ENCODE data around the gene C19orf47.

C19orf47 gene

DNA sequence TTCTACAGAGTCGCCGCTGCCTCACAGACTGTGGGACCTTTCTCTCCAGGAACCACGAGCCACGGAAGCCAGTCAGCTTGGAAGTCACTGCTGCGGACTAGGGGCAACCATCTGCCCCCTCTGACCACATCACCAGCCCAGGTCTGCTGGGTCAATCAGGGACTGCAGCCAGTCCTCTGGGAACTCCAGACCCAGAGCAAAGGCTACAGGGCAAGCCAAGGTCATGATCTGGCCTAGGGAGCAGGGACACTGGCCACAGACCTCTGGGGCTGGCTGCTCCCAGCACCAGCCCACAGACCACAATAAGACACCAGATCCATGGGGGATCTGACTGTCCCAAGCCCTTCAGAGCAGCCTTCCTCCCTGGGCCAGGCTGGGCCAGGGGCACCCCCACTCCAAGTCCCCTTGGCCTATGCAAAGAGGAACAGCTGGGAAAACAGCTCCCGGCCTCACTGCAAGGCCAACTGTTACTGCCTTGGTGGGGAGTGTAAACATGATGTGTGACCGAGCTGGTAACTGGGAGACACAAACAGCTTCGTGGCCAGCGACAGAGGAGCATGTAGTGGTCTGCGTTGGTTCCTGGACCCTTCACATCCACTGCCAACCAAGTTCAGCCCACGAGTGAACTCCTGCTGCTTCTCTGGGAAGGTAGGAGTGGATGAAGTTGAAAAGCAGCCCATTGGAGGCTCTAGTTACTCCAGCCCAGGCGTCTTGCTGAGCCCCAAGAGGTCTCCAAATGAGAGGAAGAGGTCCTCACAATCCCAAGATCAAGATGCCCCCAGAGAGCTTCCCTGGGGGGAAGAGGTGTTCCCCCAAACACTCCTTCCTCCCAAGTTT is 64.6 kb downstream of the C19orf47 start:
- in situ Hi-C loops (cut with MboI; ENCODE audit: low sequenced_read_pairs): no loop called here

DNA sequence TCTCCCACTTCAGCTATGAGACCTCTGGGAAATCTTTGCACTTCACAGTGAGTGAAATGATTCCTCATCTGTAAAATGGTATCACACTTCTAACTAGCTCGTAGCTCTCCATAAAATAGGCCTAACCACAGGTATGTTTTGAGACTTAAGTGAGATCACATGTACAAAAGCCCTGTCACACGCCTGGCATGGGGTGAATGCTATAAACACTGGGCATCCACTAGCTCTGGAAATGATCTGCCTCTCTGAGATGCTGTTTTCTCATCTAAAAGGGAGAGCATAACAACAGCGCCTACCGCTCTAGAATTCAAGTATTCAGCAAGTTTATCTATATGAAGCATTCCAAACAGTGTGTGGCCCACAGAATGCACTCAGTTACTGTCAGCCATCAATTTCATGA is 65.3 kb downstream of the C19orf47 start:
- in situ Hi-C loops (cut with MboI; ENCODE audit: low sequenced_read_pairs): no loop called here

DNA sequence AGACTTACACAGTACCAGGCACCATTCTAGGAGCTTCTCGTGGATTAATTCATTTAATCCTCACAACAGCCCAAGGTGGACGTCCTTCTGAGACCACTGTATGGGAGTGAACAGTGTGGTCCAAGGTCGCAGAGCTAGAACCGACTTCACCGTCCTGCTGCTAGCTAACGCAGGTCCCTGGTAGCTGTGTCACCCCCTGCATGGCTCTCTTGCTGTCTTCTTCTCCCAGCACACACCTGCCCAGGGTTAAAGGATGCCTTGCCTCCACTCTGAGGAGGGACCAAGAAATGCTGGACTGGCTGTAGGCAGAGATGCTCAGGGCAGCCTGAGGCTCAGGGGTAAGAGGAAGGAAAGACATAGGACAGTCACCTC is 66.0 kb downstream of the C19orf47 start:
- in situ Hi-C loops (cut with MboI; ENCODE audit: low sequenced_read_pairs): no loop called here

DNA sequence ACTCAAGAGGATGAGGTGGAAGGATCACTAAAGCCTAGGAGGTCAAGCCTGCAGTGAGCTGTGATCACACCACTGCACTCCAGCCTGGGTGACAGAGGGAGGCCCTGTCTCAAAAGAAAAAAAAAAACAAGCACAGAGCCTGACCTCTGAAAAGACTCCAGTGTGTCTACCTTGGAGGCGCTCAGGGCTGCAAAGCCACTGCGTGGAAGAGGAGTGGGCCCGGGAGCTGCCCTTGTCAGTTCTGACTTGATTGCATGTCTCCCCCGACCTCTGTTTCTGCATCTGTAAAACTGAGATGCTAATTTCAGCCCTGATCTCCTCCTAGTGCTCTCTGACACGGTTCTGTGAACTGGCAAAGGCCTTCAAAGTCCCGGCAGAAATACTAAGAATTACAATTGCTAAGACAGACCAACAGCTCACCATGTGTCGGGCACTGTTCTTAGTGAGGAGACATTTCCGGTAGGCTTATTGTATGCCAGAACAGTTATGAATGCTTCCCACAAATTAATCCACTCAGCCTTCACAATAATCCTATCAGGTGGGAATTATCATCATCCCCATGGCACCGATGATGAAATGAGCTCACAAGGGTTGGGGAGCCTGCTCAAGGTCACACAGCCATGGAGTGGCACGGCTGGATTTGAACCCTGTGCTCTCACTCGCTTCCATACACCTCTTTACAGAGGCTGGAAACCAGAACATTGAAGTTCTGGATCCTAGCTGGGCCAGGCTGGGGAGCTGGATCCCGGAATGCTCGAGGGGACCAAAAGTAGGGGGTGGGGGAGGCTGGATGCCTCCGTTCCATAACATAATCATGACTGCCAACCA is 66.6 kb downstream of the C19orf47 start:
- in situ Hi-C loops (cut with MboI; ENCODE audit: low sequenced_read_pairs): no loop called here

DNA sequence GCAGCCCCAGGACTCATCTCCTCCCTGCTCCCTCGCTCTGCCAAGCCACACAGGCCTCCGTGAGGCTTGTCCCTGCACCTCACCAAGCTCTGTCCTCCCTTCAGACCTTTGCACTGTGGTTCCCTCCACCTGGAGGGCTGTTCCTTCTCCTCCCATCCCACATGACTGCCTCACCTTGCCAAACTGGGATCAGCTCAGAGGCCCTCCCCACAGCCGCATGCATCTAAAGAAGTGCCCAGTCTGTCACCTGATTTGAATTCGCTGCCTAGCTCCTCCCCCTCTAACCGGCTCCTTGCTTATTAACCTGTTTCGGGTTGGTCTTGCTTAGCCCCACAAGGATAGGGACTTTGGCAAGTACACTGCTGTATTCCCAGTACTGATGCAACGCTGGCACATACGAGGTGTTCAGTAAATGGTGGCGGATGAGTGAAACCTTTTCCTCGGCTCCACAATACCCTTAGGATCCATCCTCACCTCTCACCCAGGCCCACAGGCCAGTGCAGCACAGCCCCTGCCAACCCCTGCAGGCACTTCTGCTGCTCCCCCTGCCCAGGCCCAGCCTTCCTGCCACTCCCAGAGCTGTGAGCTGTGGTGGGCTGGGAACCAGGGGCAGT is 67.5 kb downstream of the C19orf47 start:
- in situ Hi-C loops (cut with MboI; ENCODE audit: low sequenced_read_pairs): no loop called here

DNA sequence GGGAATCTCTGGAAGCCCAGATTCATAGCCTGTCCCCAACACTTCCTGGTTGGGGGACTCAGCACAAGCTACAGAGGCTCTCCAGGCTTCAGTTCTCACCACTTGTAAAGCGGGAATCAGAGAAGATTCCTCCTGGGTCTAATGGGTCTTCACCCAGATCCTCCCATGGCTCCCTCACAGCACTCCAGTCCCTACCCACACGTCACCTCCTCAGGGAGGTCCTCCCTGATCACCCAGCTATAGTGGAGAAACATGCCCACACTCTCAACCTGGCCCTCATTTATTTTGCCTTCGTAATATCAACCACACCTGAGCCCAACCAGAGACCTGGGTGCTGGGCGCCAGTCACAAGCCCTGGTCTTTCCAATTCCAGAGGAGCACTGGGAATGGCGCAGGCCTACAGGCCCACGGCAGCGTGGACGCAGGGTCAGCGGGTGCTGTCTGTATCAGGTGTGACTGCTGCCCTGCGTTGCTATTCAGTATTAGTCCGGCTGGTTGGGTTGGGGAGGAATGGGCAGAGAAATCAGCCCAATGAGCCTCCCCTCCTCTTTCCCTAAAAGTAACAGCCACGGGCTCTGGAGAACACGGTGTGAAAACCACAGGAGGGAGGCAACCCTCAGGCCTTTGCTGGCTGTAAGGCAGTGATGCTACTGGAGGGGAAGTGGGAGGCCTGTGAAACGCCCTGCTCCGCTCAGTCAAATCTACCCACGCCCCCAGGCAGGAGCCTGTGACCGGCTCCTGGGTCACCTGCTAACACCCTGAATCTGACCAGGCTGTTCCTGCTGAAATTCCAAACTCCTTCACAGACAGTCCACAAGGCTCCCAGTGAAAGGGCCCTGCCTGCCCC is 68.2 kb downstream of the C19orf47 start:
- in situ Hi-C loops (cut with MboI; ENCODE audit: low sequenced_read_pairs): no loop called here

DNA sequence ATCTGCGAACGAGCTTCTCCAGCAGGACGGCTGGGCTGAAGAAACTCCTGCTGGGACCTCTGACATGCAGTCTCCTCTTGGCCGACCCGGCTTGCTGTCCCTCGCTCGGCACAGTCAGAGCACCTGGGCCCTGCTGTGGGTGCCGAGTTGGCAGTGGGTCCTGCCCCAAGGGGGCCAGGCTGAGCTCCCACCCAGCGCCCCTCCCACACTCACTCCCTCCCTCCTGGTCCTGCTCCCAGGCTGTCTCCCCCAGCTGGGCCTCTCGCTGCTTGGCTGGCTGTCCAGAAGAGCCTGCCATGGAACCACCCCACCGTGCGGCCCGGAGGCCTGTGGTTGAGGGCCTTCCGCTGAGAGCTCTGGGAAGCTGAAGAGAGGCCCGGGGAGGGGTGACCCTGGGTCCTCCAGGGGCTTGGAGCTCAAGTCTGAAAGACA is 69.1 kb downstream of the C19orf47 start:
- in situ Hi-C loops (cut with MboI; ENCODE audit: low sequenced_read_pairs): no loop called here

DNA sequence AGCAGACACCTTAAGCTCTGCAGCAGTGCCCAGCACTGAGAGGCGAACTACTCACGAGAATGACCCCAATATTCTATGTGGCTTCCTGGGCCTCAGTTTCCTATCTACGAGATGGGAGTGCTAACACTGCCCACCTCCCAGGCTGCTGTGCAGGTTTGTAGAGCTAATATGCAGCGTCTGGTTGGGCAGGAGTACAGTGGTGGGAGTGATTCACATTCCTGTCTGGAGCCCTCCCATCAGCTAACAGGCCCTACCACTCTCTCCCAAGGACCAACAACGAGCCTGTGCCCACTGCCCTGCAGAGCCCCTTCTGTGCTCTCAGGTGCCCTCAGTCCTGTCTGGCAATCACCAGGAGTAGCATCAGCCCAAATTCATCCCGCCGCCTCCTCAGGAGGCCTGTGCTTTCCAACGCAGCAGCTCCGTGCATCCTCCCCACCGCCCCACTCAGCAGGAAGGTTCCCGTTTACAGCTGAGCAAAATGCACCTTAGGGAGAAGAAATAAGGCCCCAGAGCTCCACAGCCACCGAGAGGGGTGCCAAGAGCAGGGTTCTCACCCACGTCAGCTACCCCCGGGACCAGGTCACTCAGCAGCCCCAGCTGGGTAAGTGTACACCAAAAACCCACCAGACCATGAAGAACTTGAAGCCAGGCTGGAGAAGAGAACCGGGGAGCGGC is 69.7 kb downstream of the C19orf47 start:
- in situ Hi-C loops (cut with MboI; ENCODE audit: low sequenced_read_pairs): no loop called here

DNA sequence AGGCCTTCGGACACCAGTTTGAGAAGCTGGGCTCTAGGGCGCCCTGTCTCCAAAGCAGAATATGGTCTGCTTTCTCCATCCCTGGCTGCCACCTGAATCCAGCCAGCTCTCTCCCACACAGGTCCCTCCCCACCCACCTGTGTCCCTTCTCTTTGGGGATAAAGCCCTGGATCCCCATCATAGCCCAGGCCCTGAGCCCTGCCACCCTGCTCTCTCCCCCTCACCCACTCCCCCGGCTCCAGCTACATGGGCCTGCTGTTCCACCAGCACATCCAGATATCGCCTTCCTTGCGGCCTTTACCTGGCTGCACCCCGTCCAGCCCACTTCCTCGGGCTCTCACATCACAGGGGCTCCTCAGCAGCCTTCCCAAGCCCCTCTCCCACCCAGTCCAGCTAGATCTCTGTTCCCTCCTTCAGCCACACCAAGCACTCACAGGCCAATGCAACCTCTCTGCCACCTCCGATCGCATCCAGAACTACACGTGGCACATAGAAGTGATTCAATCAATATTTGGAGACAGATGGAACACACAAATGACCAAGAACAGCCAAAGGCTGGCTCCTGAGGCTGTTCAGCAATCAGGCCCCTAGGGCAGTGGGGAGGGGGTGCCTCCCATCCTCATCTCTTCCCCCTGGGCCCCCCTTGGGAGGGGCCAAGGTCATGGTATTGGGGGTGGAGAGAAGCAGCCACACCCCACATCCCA is 70.7 kb downstream of the C19orf47 start:
- in situ Hi-C loops (cut with MboI; ENCODE audit: low sequenced_read_pairs): no loop called here

DNA sequence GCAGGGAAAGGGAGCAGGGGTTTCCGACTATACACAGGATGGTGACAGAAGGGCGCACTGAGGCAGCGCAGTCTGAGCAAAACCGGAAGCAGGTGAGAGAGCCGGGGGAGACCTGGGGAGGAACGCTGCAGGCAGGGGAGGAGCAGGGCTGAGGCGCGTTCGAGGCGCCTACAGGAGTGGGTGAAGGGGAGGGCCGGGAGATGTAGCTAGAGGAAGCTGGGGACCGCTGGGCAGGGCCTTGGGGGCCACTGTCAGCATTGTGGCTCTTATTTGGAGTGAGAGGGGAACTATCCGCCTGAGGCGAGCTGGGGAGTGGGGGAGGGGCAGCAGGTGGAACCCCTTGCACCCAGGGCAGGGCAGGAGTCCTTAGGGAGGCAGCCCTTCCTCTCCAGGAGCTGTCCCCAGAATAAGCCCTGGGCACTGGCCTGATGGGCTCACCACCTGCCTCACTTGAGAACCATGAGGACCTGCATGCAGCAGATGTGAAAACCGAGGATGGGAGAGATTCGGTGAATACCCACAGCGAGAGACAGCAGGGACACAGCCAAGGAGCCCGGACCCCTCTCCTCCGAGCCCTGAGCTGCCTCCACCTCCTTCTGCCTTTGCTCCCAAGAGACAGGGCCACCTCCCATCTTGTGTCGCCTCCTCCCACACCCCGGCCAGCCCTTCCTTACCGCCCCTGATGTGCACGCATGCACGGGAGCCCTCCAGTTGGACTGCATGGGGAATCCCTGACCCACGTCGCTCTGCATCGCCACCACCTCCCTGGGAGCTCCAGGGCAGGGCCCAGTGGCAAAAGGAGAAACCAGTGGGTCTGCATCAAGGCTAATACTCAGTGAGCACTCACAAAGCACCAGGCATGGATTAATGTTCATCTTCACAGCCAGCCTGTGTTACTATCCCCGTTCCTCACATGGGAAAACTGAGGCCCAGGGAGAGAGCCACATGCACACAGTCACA is 73.3 kb downstream of the C19orf47 start:
- in situ Hi-C loops (cut with MboI; ENCODE audit: low sequenced_read_pairs): no loop called here

DNA sequence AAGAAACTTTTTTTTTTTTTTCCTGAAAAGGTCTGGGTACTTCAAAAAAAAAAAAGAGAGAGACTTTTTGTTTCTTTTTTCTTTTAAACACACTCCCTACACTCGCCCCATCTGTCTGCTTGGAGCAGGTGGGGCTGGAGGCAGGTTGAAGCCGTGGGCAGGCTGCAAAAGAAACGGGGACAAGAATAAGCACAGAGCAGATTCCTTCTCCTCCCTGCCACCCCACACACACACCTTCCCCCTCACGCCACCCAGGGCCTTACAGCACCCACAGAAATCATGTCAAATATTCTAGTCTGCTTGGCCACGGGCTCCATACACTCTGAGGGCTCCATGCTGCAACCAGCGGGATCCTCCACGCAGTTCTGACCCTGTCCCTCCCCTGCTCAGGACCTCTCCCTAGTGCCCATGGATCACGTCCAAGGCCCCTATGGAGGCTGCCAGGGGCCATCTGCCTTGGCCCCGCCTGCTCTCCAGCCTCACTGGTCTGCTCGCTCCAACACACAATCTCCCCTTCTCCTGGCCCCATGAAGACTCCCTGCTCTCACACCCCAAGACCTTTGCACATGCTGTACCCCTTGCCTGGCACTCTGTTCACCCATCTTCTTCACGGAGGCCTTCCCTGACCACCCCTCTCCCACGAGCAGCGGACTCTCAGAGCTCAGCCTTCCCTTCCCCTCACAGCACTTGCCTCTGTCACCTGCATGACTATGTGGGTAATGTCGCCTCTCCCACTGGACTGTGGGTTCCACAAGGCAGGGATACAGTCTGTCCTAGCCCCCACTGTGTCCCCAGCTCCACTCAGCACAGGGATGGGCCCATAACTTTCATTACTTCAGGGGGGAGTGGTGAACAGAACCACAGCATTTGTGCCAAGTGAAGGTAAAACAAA is 74.5 kb downstream of the C19orf47 start:
- in situ Hi-C loops (cut with MboI; ENCODE audit: low sequenced_read_pairs): no loop called here

DNA sequence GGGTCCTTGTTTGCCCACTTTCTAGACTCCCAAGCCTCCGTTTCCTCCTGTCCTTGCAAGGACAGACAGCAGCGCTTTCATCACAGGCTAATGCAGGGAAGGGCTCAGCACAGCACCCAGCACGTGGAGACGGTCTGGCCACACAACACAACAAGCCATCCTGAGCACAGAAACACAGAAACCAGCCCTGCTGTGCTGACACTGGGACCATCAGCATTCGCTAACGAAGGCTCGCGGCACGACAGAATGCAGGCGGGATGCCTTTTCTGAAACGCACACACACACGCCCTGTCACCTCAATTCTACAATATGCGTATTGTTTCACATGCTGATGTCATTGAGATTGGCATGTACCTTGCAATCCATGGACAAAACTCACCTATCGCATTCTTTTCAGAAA is 75.9 kb downstream of the C19orf47 start:
- in situ Hi-C loops (cut with MboI; ENCODE audit: low sequenced_read_pairs): no loop called here

DNA sequence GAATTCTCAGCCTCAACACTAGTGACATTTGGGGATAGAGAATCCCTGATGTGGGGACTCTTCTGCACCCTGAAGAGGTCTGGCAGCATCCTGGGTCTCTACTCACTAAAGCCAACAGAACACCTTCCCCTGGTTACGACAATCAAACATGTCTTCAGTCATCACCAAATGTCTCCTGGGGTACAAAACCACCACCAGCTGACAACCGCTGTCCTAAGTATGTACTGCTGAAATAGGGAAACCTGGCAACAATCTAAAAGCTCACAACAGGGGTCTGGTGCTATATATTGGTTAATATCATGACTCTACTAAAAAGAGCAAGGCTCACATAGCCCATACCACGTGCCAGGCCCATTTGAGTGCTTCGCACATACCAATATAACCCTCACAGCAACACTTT is 76.5 kb downstream of the C19orf47 start:
- in situ Hi-C loops (cut with MboI; ENCODE audit: low sequenced_read_pairs): no loop called here

DNA sequence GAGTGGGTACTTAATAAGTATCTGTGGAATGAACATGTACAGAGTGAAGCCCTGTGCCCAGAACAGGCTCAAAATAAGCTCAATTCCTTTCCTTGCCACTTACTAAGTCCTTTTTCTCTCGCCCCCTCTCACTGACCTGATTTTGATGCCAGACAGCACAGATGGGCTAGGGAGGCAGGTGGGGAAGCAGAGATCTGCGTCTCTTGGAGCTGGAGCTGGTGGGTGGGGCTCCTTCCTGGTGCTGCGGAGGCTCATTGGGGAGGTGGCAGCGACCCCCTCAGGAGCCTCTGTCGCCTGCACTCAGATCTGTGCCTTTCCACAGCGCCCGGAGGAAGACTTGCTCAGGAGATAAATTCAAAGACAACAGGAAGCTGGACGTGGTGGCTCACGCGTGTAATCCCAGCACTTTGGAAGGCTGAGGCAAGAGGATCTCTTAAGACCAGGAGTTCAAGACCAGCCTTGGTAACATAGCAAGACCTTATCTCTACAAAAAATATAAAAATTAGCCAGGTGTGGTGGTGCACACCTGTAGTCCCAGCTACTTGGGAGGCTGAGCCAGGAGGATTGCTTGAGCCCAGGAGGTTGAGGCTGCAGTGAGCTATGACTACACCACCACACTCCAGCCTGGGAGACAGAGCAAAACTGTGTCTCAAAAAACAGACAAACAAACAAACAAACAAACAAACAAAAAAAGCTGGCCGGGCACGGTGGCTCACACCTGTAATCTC is 77.7 kb downstream of the C19orf47 start:
- in situ Hi-C loops (cut with MboI; ENCODE audit: low sequenced_read_pairs): no loop called here

All from HL-60/S4 (cell line).